HG03378 (cell line): Measurements from ENCODE around the gene GIT1.

Source experiments
- ATAC-seq: cut with Tn5 transposase; IDR thresholded peaks from one replicate; pipeline ENCODE4 v1.9.1; 2021; ENCODE audit warnings: mild to moderate bottlenecking, moderate library complexity; ENCODE audit not compliant: unreplicated experiment

Gene GIT1

GRCh38 chr17:29615492-29616299 is 26.2 kb upstream of the GIT1 start:
- ATAC-seq = no peak

GRCh38 chr17:29615048-29615385 is 25.6 kb upstream of the GIT1 start:
- ATAC-seq = no peak

GRCh38 chr17:29614349-29615047 is 25.1 kb upstream of the GIT1 start:
- no peak for ATAC-seq

GRCh38 chr17:29613856-29614255 is 24.4 kb upstream of the GIT1 start:
- no peak for ATAC-seq

GRCh38 chr17:29613352-29613837 is 23.9 kb upstream of the GIT1 start:
- no peak for ATAC-seq

GRCh38 chr17:29612404-29613280 is 23.2 kb upstream of the GIT1 start:
- no peak for ATAC-seq

GRCh38 chr17:29612094-29612403 is 22.6 kb upstream of the GIT1 start:
- ATAC-seq = no peak

- ATAC-seq = no peak
Observed at GRCh38 chr17:29611351-29612093, 22.1 kb upstream of the GIT1 start.

GRCh38 chr17:29610395-29610794 is 20.9 kb upstream of the GIT1 start:
- ATAC-seq = no peak

GRCh38 chr17:29608986-29609385 is 19.5 kb upstream of the GIT1 start:
- no peak for ATAC-seq

- ATAC-seq = no peak
Observed at GRCh38 chr17:29607557-29608195, 18.2 kb upstream of the GIT1 start.

- no peak for ATAC-seq
Observed at GRCh38 chr17:29603109-29603674, 13.7 kb upstream of the GIT1 start.

- no peak for ATAC-seq
Observed at GRCh38 chr17:29597361-29598172, 8.1 kb upstream of the GIT1 start.

GRCh38 chr17:29596811-29597210 is 7.4 kb upstream of the GIT1 start:
- no peak for ATAC-seq

GRCh38 chr17:29595943-29596774 is 6.7 kb upstream of the GIT1 start:
- no peak for ATAC-seq

- ATAC-seq = no peak
Observed at GRCh38 chr17:29595107-29595942, 5.9 kb upstream of the GIT1 start.

GRCh38 chr17:29594519-29595090 is 5.2 kb upstream of the GIT1 start:
- no peak for ATAC-seq
